Osteoblast (primary cell): ENCODE measurements around the gene DPF3. TPM values are rescaled to one million over a fixed set of nuclear protein-coding genes. Genes with fewer than 3 reads are reported as not detected.

Experiments used
- DNase-seq: peaks from one replicate; pipeline ENCODE4 v3.0.0; 2011; ENCODE audit warnings: low spot score, mixed read lengths; ENCODE audit not compliant: insufficient read length; ENCODE audit errors: missing footprints
- H2AFZ ChIP-seq: 2 replicates; pipeline ENCODE4 v1.6.0; 2011; ENCODE audit warnings: mild to moderate bottlenecking, low read length
- H3K27ac ChIP-seq: 2 replicates; pipeline ENCODE4 v1.5.1; 2011; ENCODE audit warnings: mild to moderate bottlenecking, low read depth, low read length, moderate library complexity
- H3K27me3 ChIP-seq: 2 replicates; pipeline ENCODE4 v1.6.0; 2012; ENCODE audit warnings: mild to moderate bottlenecking, control low read depth, inconsistent platforms, low read length, moderate library complexity; ENCODE audit not compliant: insufficient read depth
- H3K36me3 ChIP-seq: 2 replicates; pipeline ENCODE4 v1.5.1; 2011; ENCODE audit warnings: mild to moderate bottlenecking, low read length, control low read depth, moderate library complexity; ENCODE audit not compliant: insufficient read depth
- H3K4me1 ChIP-seq: 2 replicates; pipeline ENCODE4 v1.5.1; 2011; ENCODE audit warnings: mild to moderate bottlenecking, low read length, control low read depth, moderate library complexity; ENCODE audit not compliant: insufficient read depth
- H3K4me2 ChIP-seq: 2 replicates; pipeline ENCODE4 v1.6.0; 2011; ENCODE audit warnings: mild to moderate bottlenecking, low read length; ENCODE audit not compliant: insufficient read depth
- H3K4me3 ChIP-seq: fragments of 200-600 bp; sonication (generic); 3 replicates; pipeline ENCODE4 v1.5.1; 2012; ENCODE audit warnings: mild to moderate bottlenecking, low read length, inconsistent platforms; ENCODE audit not compliant: insufficient read depth
- H3K79me2 ChIP-seq: 2 replicates; pipeline ENCODE4 v1.6.0; 2012; ENCODE audit warnings: mild to moderate bottlenecking, low read length, control low read depth, inconsistent platforms; ENCODE audit not compliant: insufficient read depth
- H3K9me3 ChIP-seq: 2 replicates; pipeline ENCODE4 v1.5.1; 2011; ENCODE audit warnings: low read depth, low read length, control low read depth
- H4K20me1 ChIP-seq: 2 replicates; pipeline ENCODE4 v1.6.0; 2012; ENCODE audit warnings: mild to moderate bottlenecking, low read length, control low read depth; ENCODE audit not compliant: insufficient read depth
- CTCF ChIP-seq: IDR thresholded peaks from 2 replicates; pipeline ENCODE4 v1.5.1; 2011; ENCODE audit warnings: mild to moderate bottlenecking, low read depth, low read length, moderate library complexity; ENCODE audit errors: extremely low read depth
- total RNA-seq: library from RNA; depleted of rRNA; stranded (reverse); fragments of >200 nt; gene quantifications from 2 replicates; pipeline ENCODE4 v1.2.3, GENCODE V29; 2012

DPF3 gene
- total RNA-seq, 1 donor = 1.8 TPM

GRCh38 chr14:72786378-72787350 lies 107.2 kb downstream of the DPF3 start:
- Histone ChIP-seq H3K27me3 (no peaks in the 10 kb centered on the region), H3K27ac (no peak overlapping the region), H3K4me1 (peaks cover 7% of the 10 kb centered on the region), H3K36me3 (no peaks in the 10 kb centered on the region), H3K79me2 (peaks cover 2% of the 10 kb centered on the region), H4K20me1 (no peaks in the 10 kb centered on the region), H3K9me3 (no peaks in the 10 kb centered on the region), H3K4me3 (no peak overlapping the region), H3K4me2 (no peak overlapping the region), H2AFZ (no peak overlapping the region)
- no peak for TF ChIP-seq CTCF
- no peak for DNase-seq

- no peaks in the 10 kb centered on the region for H3K27me3 ChIP-seq
- no peak for TF ChIP-seq CTCF
- no peak overlapping the region for H3K4me2 ChIP-seq
- no peaks in the 10 kb centered on the region for H4K20me1 ChIP-seq
- DNase-seq = no peak
- no peaks in the 10 kb centered on the region for H3K79me2 ChIP-seq
- no peak overlapping the region for H3K27ac ChIP-seq
- H3K9me3 ChIP-seq = no peaks in the 10 kb centered on the region
- no peak overlapping the region for H3K4me3 ChIP-seq
- H3K36me3 ChIP-seq = no peaks in the 10 kb centered on the region
- H2AFZ ChIP-seq = no peak overlapping the region
- H3K4me1 ChIP-seq = peaks cover 22% of the 10 kb centered on the region
Observed at GRCh38 chr14:72783741-72784140, 110.2 kb downstream of the DPF3 start.

GRCh38 chr14:72782817-72783216 lies 111.1 kb downstream of the DPF3 start:
- Histone ChIP-seq H3K4me3 (no peak overlapping the region), H3K27ac (no peak overlapping the region), H3K4me2 (no peak overlapping the region), H3K4me1 (peaks cover 22% of the 10 kb centered on the region), H3K79me2 (no peaks in the 10 kb centered on the region), H3K9me3 (no peaks in the 10 kb centered on the region), H4K20me1 (no peaks in the 10 kb centered on the region), H3K36me3 (no peaks in the 10 kb centered on the region), H2AFZ (no peak overlapping the region), H3K27me3 (no peaks in the 10 kb centered on the region)
- no peak for TF ChIP-seq CTCF
- no peak for DNase-seq
